Uterus (tissue), 2 donors: Measurements from ENCODE around the gene UNC93A.

Source experiments
- POLR2A ChIP-seq, 2 donors: fragments of 450-650 bp; IDR thresholded peaks; one replicate each; pipeline ENCODE4 v1.6.1; 2016; ENCODE audit warnings: antibody characterized with exemption in 2 of 2, mild to moderate bottlenecking in 1 of 2, moderate library complexity in 1 of 2
- TF ChIP-seq, protein P1 (sequence below), 4 experiments: fragments of 200-600 bp in 2 of 4; fragments of 450-650 bp in 2 of 4; sonication (generic) in 2 of 4; IDR thresholded peaks; one replicate each; pipeline ENCODE4 v1.5.1; 2016 to 2019; ENCODE audit warnings: antibody characterized with exemption in 4 of 4, mild to moderate bottlenecking in 2 of 4, moderate library complexity in 1 of 4

GRCh38 chr6:167304912-167305311 is 13.8 kb downstream of the UNC93A start:
- TF ChIP-seq, protein P1, sequence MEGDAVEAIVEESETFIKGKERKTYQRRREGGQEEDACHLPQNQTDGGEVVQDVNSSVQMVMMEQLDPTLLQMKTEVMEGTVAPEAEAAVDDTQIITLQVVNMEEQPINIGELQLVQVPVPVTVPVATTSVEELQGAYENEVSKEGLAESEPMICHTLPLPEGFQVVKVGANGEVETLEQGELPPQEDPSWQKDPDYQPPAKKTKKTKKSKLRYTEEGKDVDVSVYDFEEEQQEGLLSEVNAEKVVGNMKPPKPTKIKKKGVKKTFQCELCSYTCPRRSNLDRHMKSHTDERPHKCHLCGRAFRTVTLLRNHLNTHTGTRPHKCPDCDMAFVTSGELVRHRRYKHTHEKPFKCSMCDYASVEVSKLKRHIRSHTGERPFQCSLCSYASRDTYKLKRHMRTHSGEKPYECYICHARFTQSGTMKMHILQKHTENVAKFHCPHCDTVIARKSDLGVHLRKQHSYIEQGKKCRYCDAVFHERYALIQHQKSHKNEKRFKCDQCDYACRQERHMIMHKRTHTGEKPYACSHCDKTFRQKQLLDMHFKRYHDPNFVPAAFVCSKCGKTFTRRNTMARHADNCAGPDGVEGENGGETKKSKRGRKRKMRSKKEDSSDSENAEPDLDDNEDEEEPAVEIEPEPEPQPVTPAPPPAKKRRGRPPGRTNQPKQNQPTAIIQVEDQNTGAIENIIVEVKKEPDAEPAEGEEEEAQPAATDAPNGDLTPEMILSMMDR (IDR thresholded peaks at IDR 0.05): no peak
- no peak for TF ChIP-seq POLR2A (IDR thresholded peaks at IDR 0.05)
